ENCODE results near the gene CCDC134.

The CCDC134 gene

DNA sequence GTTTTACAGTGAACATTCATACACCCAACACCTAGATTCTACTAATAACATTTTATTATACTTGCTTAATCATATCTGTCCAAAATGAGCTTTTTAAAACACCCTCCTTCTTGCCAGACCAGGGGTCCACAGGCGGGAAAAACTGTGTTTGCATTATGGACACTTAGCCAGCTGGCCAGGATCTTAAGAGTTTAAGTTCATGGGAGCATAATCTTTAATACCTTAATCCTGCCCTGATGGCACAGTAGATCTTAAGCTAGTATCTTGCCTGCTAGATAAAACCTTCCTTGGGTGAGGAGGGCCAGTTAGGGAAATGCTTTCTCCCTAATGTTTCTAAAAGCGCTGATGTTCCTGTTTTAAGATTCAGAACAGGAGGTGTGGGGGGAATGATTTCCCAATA lies 13.1 kb upstream of the CCDC134 start (continued):
- TF ChIP-seq ZNF654 (tag by site-specific recombination; IDR thresholded peaks at IDR 0.05; ENCODE audit: low read depth): no peak
- TF ChIP-seq, protein P1, sequence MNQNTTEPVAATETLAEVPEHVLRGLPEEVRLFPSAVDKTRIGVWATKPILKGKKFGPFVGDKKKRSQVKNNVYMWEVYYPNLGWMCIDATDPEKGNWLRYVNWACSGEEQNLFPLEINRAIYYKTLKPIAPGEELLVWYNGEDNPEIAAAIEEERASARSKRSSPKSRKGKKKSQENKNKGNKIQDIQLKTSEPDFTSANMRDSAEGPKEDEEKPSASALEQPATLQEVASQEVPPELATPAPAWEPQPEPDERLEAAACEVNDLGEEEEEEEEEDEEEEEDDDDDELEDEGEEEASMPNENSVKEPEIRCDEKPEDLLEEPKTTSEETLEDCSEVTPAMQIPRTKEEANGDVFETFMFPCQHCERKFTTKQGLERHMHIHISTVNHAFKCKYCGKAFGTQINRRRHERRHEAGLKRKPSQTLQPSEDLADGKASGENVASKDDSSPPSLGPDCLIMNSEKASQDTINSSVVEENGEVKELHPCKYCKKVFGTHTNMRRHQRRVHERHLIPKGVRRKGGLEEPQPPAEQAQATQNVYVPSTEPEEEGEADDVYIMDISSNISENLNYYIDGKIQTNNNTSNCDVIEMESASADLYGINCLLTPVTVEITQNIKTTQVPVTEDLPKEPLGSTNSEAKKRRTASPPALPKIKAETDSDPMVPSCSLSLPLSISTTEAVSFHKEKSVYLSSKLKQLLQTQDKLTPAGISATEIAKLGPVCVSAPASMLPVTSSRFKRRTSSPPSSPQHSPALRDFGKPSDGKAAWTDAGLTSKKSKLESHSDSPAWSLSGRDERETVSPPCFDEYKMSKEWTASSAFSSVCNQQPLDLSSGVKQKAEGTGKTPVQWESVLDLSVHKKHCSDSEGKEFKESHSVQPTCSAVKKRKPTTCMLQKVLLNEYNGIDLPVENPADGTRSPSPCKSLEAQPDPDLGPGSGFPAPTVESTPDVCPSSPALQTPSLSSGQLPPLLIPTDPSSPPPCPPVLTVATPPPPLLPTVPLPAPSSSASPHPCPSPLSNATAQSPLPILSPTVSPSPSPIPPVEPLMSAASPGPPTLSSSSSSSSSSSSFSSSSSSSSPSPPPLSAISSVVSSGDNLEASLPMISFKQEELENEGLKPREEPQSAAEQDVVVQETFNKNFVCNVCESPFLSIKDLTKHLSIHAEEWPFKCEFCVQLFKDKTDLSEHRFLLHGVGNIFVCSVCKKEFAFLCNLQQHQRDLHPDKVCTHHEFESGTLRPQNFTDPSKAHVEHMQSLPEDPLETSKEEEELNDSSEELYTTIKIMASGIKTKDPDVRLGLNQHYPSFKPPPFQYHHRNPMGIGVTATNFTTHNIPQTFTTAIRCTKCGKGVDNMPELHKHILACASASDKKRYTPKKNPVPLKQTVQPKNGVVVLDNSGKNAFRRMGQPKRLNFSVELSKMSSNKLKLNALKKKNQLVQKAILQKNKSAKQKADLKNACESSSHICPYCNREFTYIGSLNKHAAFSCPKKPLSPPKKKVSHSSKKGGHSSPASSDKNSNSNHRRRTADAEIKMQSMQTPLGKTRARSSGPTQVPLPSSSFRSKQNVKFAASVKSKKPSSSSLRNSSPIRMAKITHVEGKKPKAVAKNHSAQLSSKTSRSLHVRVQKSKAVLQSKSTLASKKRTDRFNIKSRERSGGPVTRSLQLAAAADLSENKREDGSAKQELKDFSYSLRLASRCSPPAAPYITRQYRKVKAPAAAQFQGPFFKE (tag by site-specific recombination; IDR thresholded peaks at IDR 0.05; ENCODE audit: borderline replicate concordance): no peak
- TF ChIP-seq ZNF292 (tag by site-specific recombination; IDR thresholded peaks at IDR 0.05; ENCODE audit: borderline replicate concordance, low read depth): no peak
- TF ChIP-seq, protein P2, sequence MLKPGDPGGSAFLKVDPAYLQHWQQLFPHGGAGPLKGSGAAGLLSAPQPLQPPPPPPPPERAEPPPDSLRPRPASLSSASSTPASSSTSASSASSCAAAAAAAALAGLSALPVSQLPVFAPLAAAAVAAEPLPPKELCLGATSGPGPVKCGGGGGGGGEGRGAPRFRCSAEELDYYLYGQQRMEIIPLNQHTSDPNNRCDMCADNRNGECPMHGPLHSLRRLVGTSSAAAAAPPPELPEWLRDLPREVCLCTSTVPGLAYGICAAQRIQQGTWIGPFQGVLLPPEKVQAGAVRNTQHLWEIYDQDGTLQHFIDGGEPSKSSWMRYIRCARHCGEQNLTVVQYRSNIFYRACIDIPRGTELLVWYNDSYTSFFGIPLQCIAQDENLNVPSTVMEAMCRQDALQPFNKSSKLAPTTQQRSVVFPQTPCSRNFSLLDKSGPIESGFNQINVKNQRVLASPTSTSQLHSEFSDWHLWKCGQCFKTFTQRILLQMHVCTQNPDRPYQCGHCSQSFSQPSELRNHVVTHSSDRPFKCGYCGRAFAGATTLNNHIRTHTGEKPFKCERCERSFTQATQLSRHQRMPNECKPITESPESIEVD (tag by site-specific recombination; IDR thresholded peaks at IDR 0.05): no peak
- no peak for TF ChIP-seq ZFP3 (tag by site-specific recombination; IDR thresholded peaks at IDR 0.05; ENCODE audit: low read depth)
- TF ChIP-seq ZNF843 (tag by site-specific recombination; IDR thresholded peaks at IDR 0.05): no peak

DNA sequence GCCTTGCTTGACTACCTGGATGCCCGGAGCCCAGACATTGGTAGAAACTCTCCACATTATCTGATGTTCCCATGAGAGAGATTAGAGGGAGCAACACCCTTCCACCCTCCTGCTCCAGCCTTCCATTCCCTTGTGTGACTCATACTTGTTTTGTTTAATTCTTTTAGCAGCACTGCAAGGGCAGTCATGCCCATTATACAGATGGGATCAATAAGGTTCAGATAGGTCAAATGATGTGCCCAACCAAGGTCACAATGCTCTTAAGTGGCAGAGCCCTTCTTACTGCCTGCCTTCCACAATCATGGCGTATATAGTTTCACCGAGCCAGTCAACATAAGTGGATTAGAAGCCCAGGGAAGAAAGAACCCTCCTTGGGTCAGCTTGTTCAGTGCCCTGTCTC lies 6.6 kb upstream of the CCDC134 start:
- Histone ChIP-seq H3K4me1 (ENCODE audit: control insufficient read depth, insufficient read depth, low read length) (no peaks in the 10 kb centered on the region), H3K27ac (ENCODE audit: extremely low read depth, low read depth, low read length) (no peak overlapping the region), H3K4me3 (ENCODE audit: low read depth, low read length) (no peak overlapping the region), H3K9me3 (ENCODE audit: control insufficient read depth, insufficient read depth, low read depth, low read length) (no peaks in the 10 kb centered on the region), H3K36me3 (ENCODE audit: control insufficient read depth in 2 of 2, insufficient read depth in 1 of 2, low read length in 2 of 2) (peaks cover 0 to 3% of the 10 kb centered on the region in 2 experiments; a peak in 1 of 3 replicates)
- TF ChIP-seq ZNF623 (tag by site-specific recombination; IDR thresholded peaks at IDR 0.05) (no peak), GLIS1 (tag by site-specific recombination; IDR thresholded peaks at IDR 0.05) (no peak), ZSCAN16 (tag by site-specific recombination; IDR thresholded peaks at IDR 0.05) (no peak), ZNF624 (tag by site-specific recombination; IDR thresholded peaks at IDR 0.05) (no peak), ZNF776 (tag by site-specific recombination; IDR thresholded peaks at IDR 0.05; ENCODE audit: borderline replicate concordance) (no peak), ZIC2 (tag by site-specific recombination; IDR thresholded peaks at IDR 0.05) (no peak), ZNF121 (tag by site-specific recombination; IDR thresholded peaks at IDR 0.05) (no peak), ZNF629 (tag by site-specific recombination; IDR thresholded peaks at IDR 0.05) (no peak), ZNF529 (tag by site-specific recombination; IDR thresholded peaks at IDR 0.05; ENCODE audit: insufficient replicate concordance) (no peak), ZNF404 (tag by site-specific recombination; IDR thresholded peaks at IDR 0.05) (no peak), ZNF510 (tag by site-specific recombination; IDR thresholded peaks at IDR 0.05; ENCODE audit: insufficient replicate concordance) (no peak), OSR2 (tag by site-specific recombination; IDR thresholded peaks at IDR 0.05) (no peak), ZNF600 (tag by site-specific recombination; IDR thresholded peaks at IDR 0.05) (no peak)
- TF ChIP-seq, protein P3, sequence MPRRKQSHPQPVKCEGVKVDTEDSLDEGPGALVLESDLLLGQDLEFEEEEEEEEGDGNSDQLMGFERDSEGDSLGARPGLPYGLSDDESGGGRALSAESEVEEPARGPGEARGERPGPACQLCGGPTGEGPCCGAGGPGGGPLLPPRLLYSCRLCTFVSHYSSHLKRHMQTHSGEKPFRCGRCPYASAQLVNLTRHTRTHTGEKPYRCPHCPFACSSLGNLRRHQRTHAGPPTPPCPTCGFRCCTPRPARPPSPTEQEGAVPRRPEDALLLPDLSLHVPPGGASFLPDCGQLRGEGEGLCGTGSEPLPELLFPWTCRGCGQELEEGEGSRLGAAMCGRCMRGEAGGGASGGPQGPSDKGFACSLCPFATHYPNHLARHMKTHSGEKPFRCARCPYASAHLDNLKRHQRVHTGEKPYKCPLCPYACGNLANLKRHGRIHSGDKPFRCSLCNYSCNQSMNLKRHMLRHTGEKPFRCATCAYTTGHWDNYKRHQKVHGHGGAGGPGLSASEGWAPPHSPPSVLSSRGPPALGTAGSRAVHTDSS (tag by site-specific recombination; IDR thresholded peaks at IDR 0.05): no peak
- TF ChIP-seq, protein P4, sequence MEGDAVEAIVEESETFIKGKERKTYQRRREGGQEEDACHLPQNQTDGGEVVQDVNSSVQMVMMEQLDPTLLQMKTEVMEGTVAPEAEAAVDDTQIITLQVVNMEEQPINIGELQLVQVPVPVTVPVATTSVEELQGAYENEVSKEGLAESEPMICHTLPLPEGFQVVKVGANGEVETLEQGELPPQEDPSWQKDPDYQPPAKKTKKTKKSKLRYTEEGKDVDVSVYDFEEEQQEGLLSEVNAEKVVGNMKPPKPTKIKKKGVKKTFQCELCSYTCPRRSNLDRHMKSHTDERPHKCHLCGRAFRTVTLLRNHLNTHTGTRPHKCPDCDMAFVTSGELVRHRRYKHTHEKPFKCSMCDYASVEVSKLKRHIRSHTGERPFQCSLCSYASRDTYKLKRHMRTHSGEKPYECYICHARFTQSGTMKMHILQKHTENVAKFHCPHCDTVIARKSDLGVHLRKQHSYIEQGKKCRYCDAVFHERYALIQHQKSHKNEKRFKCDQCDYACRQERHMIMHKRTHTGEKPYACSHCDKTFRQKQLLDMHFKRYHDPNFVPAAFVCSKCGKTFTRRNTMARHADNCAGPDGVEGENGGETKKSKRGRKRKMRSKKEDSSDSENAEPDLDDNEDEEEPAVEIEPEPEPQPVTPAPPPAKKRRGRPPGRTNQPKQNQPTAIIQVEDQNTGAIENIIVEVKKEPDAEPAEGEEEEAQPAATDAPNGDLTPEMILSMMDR (tag by site-specific recombination; IDR thresholded peaks at IDR 0.05): no peak
- TF ChIP-seq, protein P5, sequence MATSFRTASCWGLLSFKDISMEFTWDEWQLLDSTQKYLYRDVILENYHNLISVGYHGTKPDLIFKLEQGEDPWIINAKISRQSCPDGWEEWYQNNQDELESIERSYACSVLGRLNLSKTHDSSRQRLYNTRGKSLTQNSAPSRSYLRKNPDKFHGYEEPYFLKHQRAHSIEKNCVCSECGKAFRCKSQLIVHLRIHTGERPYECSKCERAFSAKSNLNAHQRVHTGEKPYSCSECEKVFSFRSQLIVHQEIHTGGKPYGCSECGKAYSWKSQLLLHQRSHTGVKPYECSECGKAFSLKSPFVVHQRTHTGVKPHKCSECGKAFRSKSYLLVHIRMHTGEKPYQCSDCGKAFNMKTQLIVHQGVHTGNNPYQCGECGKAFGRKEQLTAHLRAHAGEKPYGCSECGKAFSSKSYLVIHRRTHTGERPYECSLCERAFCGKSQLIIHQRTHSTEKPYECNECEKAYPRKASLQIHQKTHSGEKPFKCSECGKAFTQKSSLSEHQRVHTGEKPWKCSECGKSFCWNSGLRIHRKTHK (tag by site-specific recombination; IDR thresholded peaks at IDR 0.05): no peak
- POLR2A ChIA-PET: no interaction called here
- CTCF ChIA-PET: interaction anchor here (1.8 kb wide), 1 partner anchor 97 kb away, joined by 4 read pairs; no protein-coding TSS in a partner anchor

All from HEK293 (cell line).